ENCODE data around the gene TSHZ3.

GRCh38 chr19:31372246-31372781 is 23.1 kb upstream of the TSHZ3 start:
- no peak for TF ChIP-seq POLR2A (IDR thresholded peaks at IDR 0.05)
- TF ChIP-seq, protein P1, sequence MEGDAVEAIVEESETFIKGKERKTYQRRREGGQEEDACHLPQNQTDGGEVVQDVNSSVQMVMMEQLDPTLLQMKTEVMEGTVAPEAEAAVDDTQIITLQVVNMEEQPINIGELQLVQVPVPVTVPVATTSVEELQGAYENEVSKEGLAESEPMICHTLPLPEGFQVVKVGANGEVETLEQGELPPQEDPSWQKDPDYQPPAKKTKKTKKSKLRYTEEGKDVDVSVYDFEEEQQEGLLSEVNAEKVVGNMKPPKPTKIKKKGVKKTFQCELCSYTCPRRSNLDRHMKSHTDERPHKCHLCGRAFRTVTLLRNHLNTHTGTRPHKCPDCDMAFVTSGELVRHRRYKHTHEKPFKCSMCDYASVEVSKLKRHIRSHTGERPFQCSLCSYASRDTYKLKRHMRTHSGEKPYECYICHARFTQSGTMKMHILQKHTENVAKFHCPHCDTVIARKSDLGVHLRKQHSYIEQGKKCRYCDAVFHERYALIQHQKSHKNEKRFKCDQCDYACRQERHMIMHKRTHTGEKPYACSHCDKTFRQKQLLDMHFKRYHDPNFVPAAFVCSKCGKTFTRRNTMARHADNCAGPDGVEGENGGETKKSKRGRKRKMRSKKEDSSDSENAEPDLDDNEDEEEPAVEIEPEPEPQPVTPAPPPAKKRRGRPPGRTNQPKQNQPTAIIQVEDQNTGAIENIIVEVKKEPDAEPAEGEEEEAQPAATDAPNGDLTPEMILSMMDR (IDR thresholded peaks at IDR 0.05) = no peak

Data from heart left ventricle (tissue), 13 donors.